Esophagus squamous epithelium (tissue), 5 donors: ENCODE results near the gene NPB. TPM values are rescaled to one million over a fixed set of nuclear protein-coding genes. Genes with fewer than 3 reads are reported as not detected.

Experiments
- DNase-seq: peaks from one replicate; lab custom pipeline; 2025; lab: John Stamatoyannopoulos, UW
- H3K27ac ChIP-seq, 4 donors: fragments of 200-600 bp; sonication (generic); one replicate each; pipeline ENCODE4 v1.5.1; 2016 to 2019; ENCODE audit warnings: mild to moderate bottlenecking in 1 of 4
- H3K27me3 ChIP-seq, 4 donors: fragments of 200-600 bp; sonication (generic); 1 replicate in 3 of 4; 2 replicates in 1 of 4; pipeline versions ENCODE4 v1.5.1 to v1.6.0; 2017 to 2021; ENCODE audit warnings: antibody characterized with exemption in 1 of 4
- H3K36me3 ChIP-seq, 3 donors: fragments of 200-600 bp; sonication (generic); one replicate each; pipeline ENCODE4 v1.5.1; 2016 to 2019
- H3K4me1 ChIP-seq, 3 donors: fragments of 200-600 bp; sonication (generic); one replicate each; pipeline ENCODE4 v1.5.1; 2017 to 2019
- H3K4me3 ChIP-seq, 4 donors: fragments of 200-600 bp; sonication (generic); 1 replicate in 3 of 4; 2 replicates in 1 of 4; pipeline ENCODE4 v1.5.1; 2016 to 2019; ENCODE audit warnings: mild to moderate bottlenecking in 2 of 4, moderate library complexity in 1 of 4
- H3K9me3 ChIP-seq, 3 donors: fragments of 200-600 bp; sonication (generic); one replicate each; pipeline ENCODE4 v1.5.1; 2016 to 2019
- CTCF ChIP-seq, 6 experiments: fragments of 450-650 bp in 4 of 6; fragments of 200-600 bp in 2 of 6; sonication (generic) in 2 of 6; IDR thresholded peaks; one replicate each; pipeline ENCODE4 v1.5.1; 2016 to 2019; ENCODE audit warnings: antibody characterized with exemption in 6 of 6, mild to moderate bottlenecking in 4 of 6, moderate library complexity in 4 of 6
- POLR2A ChIP-seq, 4 donors: fragments of 450-650 bp; IDR thresholded peaks; one replicate each; pipeline ENCODE4 v1.6.1; 2017; ENCODE audit warnings: antibody characterized with exemption in 4 of 4, mild to moderate bottlenecking in 4 of 4, moderate library complexity in 3 of 4
- WGBS, 2 donors: methylation state at CpG; one replicate each; pipeline ENCODE4 v1.1.5; 2018; 5-methylcytosine and 5-hydroxymethylcytosine counted together
- intact Hi-C: fragments of 100-400 bp; cut with DNase I; formaldehyde crosslinking; loops from one replicate; pipeline ENCODE4 v1.15.0; 2022
- total RNA-seq, 4 donors: library from RNA; depleted of rRNA; stranded (reverse); fragments of >200 nt; gene quantifications; one replicate each; pipeline ENCODE4 v1.1.0, GENCODE V29; 2016
- donor health status: DM: yes; HTN: yes; CAD: no.

The NPB gene
- total RNA-seq, 4 donors from 2014 or later, result 0.53 to 7.4 (median 1.5) TPM

GRCh38 chr17:81891303-81891552, 10.8 kb upstream of the NPB start:
- Histone ChIP-seq H3K4me3 (peak overlapping the region; percentile 64 to 99 (median 78)), H3K9me3 (no peaks in the 10 kb centered on the region), H3K4me1 (peaks cover 21 to 47% (median 26%) of the 10 kb centered on the region in 3 donors), H3K27ac (peak overlapping the region; percentile 87 to 98 (median 94)), H3K27me3 (no peaks in the 10 kb centered on the region), H3K36me3 (peaks cover 33 to 68% (median 44%) of the 10 kb centered on the region in 3 donors)
- no peak for DNase-seq
- TF ChIP-seq CTCF (IDR thresholded peaks at IDR 0.05) (no peak), POLR2A (IDR thresholded peaks at IDR 0.05) (no peak)
- WGBS, 2 donors, result no CpG with 5 or more reads among the region's 40 CpGs
- intact Hi-C loops, result no loop called here

- no peak for DNase-seq
- WGBS, 2 donors, result 90 to 96% methylated on average over 10 of the region's 11 CpGs
Measured at GRCh38 chr17:81895400-81895799, 6.6 kb upstream of the NPB start.

GRCh38 chr17:81898029-81898866, 3.8 kb upstream of the NPB start:
- no peak for DNase-seq

More at GRCh38 chr17:81895400-81895799, 6.6 kb upstream of the NPB start:
- H3K27me3 ChIP-seq, result no peaks in the 10 kb centered on the region
- peaks cover 10 to 68% (median 25%) of the 10 kb centered on the region in 3 donors for H3K36me3 ChIP-seq
- peaks cover 7 to 43% (median 11%) of the 10 kb centered on the region in 3 donors for H3K4me1 ChIP-seq
- intact Hi-C loops, result no loop called here
- H3K27ac ChIP-seq, result no peak overlapping the region
- no peak overlapping the region for H3K4me3 ChIP-seq
- no peaks in the 10 kb centered on the region for H3K9me3 ChIP-seq
- no peak for TF ChIP-seq POLR2A (IDR thresholded peaks at IDR 0.05)
- TF ChIP-seq CTCF (IDR thresholded peaks at IDR 0.05), result no peak

GRCh38 chr17:81898885-81899284, 3.2 kb upstream of the NPB start:
- H3K27ac ChIP-seq, result peak overlapping the region in 1 of 4 donors; percentile 44
- no peaks in the 10 kb centered on the region for H3K9me3 ChIP-seq
- intact Hi-C loops, result no loop called here
- WGBS, 2 donors, result 78% methylated on average over 2 of the region's 9 CpGs; no CpG with 5 or more reads in 1 of the 2 donors
- TF ChIP-seq POLR2A (IDR thresholded peaks at IDR 0.05), result no peak
- peaks cover 0 to 20% (median 0%) of the 10 kb centered on the region in 4 donors for H3K27me3 ChIP-seq
- DNase-seq, result no peak
- peaks cover 10 to 78% (median 25%) of the 10 kb centered on the region in 3 donors for H3K36me3 ChIP-seq
- H3K4me3 ChIP-seq, result no peak overlapping the region
- peaks cover 11 to 43% (median 13%) of the 10 kb centered on the region in 3 donors for H3K4me1 ChIP-seq

More at GRCh38 chr17:81898029-81898866, 3.8 kb upstream of the NPB start:
- Histone ChIP-seq H3K27ac (peak overlapping the region in 1 of 4 donors; percentile 44), H3K9me3 (no peaks in the 10 kb centered on the region), H3K36me3 (peaks cover 10 to 74% (median 25%) of the 10 kb centered on the region in 3 donors), H3K27me3 (peaks cover 0 to 18% (median 0%) of the 10 kb centered on the region in 4 donors), H3K4me1 (peaks cover 11 to 45% (median 13%) of the 10 kb centered on the region in 3 donors), H3K4me3 (no peak overlapping the region)
- no peak for TF ChIP-seq POLR2A (IDR thresholded peaks at IDR 0.05)
- peak in 1 of 6 experiments; percentile 5 for TF ChIP-seq CTCF (IDR thresholded peaks at IDR 0.05)
- intact Hi-C loops, result no loop called here
- WGBS, 2 donors, result 51 to 59% methylated on average over 13 to 15 of the region's 19 CpGs

GRCh38 chr17:81899514-81900166, 2.4 kb upstream of the NPB start:
- Histone ChIP-seq H3K27ac (no peak overlapping the region), H3K4me3 (no peak overlapping the region), H3K9me3 (no peaks in the 10 kb centered on the region), H3K4me1 (peaks cover 11 to 43% (median 13%) of the 10 kb centered on the region in 3 donors), H3K27me3 (peaks cover 0 to 20% (median 0%) of the 10 kb centered on the region in 4 donors), H3K36me3 (peaks cover 10 to 78% (median 25%) of the 10 kb centered on the region in 3 donors)
- no peak for DNase-seq
- TF ChIP-seq CTCF (IDR thresholded peaks at IDR 0.05), result no peak
- TF ChIP-seq POLR2A (IDR thresholded peaks at IDR 0.05), result no peak
- WGBS, 2 donors, result 100% methylated on average over 2 of the region's 22 CpGs; no CpG with 5 or more reads in 1 of the 2 donors
- intact Hi-C loops, result no loop called here
